Nephron progenitor cell (in vitro differentiated cells): ENCODE results near the gene SRGAP3.
A peak's percentile ranks its signal among the peaks of the same experiment; 100 is the strongest.

ENCODE experiments used
- DNase-seq: peaks from one replicate; pipeline ENCODE4 v3.0.0; 2021
- H3K27ac Mint-ChIP-seq: 2 replicates; pipeline ENCODE4 v1.8.0; 2021; ENCODE audit warnings: mild to moderate bottlenecking, moderate library complexity, mixed read lengths
- H3K27me3 Mint-ChIP-seq: 2 replicates; pipeline ENCODE4 v1.8.0; 2021; ENCODE audit warnings: mild to moderate bottlenecking, low read depth, mixed read lengths; ENCODE audit not compliant: poor library complexity
- H3K36me3 Mint-ChIP-seq: 2 replicates; pipeline ENCODE4 v1.8.0; 2021; ENCODE audit warnings: low read depth, mixed read lengths
- H3K4me1 Mint-ChIP-seq: 2 replicates; pipeline ENCODE4 v1.8.0; 2021; ENCODE audit warnings: mixed read lengths
- H3K4me3 Mint-ChIP-seq: 2 replicates; pipeline ENCODE4 v1.8.0; 2021; ENCODE audit warnings: mild to moderate bottlenecking, moderate library complexity, mixed read lengths
- H3K9me3 Mint-ChIP-seq: 2 replicates; pipeline ENCODE4 v1.8.0; 2021; ENCODE audit warnings: mild to moderate bottlenecking, moderate library complexity, mixed read lengths
- TF ChIP-seq, protein P1 (sequence below): fragments of 200-600 bp; sonication (generic); IDR thresholded peaks from 2 replicates; pipeline ENCODE4 v1.5.0; 2021; ENCODE audit warnings: antibody characterized with exemption

The SRGAP3 gene

DNA sequence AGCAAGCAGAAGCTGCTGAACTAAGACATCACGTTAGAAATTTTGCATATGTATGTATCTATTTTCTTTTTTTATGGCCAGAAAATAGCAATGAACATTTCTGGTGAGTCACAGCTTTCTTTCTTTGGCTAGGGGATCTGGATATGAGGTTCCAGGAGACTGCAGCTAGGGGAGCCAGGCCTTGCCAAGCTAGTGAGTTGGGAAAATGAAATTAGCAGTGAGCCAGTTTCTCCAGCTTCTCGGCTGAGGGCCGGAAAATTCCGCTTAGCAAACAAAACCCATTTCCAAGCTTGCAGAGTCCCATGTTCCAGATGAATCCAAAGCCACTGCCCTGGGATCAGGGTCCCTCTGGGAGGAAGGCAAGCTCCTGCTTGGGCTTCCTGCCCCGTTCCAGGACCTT is 137.6 kb downstream of the SRGAP3 start:
- DNase-seq: no peak
- no peak overlapping the region for H3K27ac Mint-ChIP-seq
- H3K4me3 Mint-ChIP-seq: no peak overlapping the region
- peaks cover 15% of the 10 kb centered on the region for H3K9me3 Mint-ChIP-seq
- H3K27me3 Mint-ChIP-seq: peaks cover 12% of the 10 kb centered on the region
- peaks cover 70% of the 10 kb centered on the region for H3K4me1 Mint-ChIP-seq
- H3K36me3 Mint-ChIP-seq: peaks cover 58% of the 10 kb centered on the region
- TF ChIP-seq, protein P1, sequence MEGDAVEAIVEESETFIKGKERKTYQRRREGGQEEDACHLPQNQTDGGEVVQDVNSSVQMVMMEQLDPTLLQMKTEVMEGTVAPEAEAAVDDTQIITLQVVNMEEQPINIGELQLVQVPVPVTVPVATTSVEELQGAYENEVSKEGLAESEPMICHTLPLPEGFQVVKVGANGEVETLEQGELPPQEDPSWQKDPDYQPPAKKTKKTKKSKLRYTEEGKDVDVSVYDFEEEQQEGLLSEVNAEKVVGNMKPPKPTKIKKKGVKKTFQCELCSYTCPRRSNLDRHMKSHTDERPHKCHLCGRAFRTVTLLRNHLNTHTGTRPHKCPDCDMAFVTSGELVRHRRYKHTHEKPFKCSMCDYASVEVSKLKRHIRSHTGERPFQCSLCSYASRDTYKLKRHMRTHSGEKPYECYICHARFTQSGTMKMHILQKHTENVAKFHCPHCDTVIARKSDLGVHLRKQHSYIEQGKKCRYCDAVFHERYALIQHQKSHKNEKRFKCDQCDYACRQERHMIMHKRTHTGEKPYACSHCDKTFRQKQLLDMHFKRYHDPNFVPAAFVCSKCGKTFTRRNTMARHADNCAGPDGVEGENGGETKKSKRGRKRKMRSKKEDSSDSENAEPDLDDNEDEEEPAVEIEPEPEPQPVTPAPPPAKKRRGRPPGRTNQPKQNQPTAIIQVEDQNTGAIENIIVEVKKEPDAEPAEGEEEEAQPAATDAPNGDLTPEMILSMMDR: no peak

DNA sequence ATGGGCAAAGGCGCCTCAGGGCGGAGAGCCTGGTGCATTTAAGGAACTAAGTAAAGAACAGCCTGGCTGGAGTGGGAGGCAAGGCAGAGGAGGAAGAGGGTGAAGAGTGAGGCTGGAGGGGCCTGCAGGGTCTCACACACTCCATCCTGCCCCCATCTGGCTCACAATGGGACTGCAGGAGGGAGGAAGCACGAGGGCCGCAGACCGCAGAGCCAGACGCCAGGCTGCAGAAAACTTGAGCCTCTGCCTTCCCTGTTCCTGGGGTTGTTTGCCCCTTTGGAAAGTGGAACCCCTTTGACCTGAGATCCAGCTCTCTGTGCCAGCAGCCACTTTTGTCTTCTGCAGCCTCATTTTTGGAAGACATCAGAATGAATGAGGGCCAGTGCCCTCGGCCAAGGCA is 138.0 kb downstream of the SRGAP3 start:
- no peak for DNase-seq
- peaks cover 7% of the 10 kb centered on the region for H3K27me3 Mint-ChIP-seq

GRCh38 chr3:9110802-9111201 is 138.6 kb downstream of the SRGAP3 start:
- no peak overlapping the region for H3K4me3 Mint-ChIP-seq
- H3K36me3 Mint-ChIP-seq: peaks cover 66% of the 10 kb centered on the region
- H3K4me1 Mint-ChIP-seq: peaks cover 59% of the 10 kb centered on the region
- peaks cover 15% of the 10 kb centered on the region for H3K9me3 Mint-ChIP-seq
- peaks cover 2% of the 10 kb centered on the region for H3K27me3 Mint-ChIP-seq
- no peak for DNase-seq
- TF ChIP-seq, protein P1: no peak
- H3K27ac Mint-ChIP-seq: no peak overlapping the region

More for the DNA sequence above, 138.0 kb downstream of the SRGAP3 start:
- TF ChIP-seq, protein P1: peak; percentile 11
- Mint-ChIP-seq H3K27ac (no peak overlapping the region), H3K4me3 (no peak overlapping the region), H3K4me1 (peaks cover 65% of the 10 kb centered on the region), H3K9me3 (peaks cover 15% of the 10 kb centered on the region), H3K36me3 (peaks cover 63% of the 10 kb centered on the region)

DNA sequence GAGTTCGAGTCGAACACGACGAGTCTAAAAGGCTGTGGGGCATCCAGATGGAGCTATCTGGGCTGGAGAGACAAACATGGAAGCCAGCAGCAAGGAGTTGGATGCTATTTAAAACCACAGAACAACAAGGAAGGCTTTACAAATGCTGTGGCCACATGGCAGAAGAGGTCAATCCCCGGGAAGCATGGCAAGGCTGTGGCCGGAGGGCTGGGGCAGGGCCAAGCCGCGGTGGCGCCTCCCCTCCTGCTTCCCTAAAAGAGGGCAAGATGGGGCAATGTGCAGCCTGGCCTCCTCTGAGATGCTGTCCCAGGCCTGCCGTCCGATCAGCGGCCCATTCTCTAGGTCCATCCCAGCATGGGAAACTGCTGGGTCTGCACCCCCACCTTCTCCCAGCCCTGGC is 139.1 kb downstream of the SRGAP3 start:
- Mint-ChIP-seq H3K4me3 (no peak overlapping the region), H3K4me1 (peaks cover 58% of the 10 kb centered on the region), H3K36me3 (peaks cover 69% of the 10 kb centered on the region), H3K27ac (peak overlapping the region; percentile 29), H3K9me3 (peaks cover 15% of the 10 kb centered on the region), H3K27me3 (peaks cover under 1% of the 10 kb centered on the region)
- no peak for DNase-seq
- TF ChIP-seq, protein P1: no peak

DNA sequence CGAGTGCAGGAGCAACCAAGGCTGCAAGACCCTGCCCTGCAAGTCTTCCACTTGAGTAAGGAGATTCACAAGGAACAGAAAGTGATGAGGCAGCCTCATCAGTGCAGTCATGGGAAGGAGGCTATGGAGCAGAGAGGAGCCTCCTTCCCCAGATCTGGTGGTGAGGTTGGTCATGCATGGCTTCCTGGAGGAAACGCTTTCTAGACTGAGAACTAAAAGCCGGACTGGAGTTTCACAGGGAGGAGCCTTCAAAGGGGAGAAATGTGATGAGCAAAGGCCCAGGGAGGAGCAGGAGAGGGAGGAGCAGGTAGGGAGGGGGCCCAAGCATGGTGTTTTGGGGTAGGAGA is 139.9 kb downstream of the SRGAP3 start:
- Mint-ChIP-seq H3K36me3 (peaks cover 73% of the 10 kb centered on the region), H3K27me3 (no peaks in the 10 kb centered on the region), H3K9me3 (peaks cover 15% of the 10 kb centered on the region), H3K4me3 (peak overlapping the region; percentile 1), H3K27ac (peak overlapping the region; percentile 29), H3K4me1 (peaks cover 58% of the 10 kb centered on the region)
- TF ChIP-seq, protein P1: no peak
- no peak for DNase-seq

- Mint-ChIP-seq H3K4me1 (peaks cover 53% of the 10 kb centered on the region), H3K27me3 (no peaks in the 10 kb centered on the region), H3K36me3 (peaks cover 73% of the 10 kb centered on the region), H3K27ac (peak overlapping the region; percentile 34), H3K4me3 (peak overlapping the region; percentile 46), H3K9me3 (peaks cover 15% of the 10 kb centered on the region)
- DNase-seq: no peak
- TF ChIP-seq, protein P1: no peak
These were observed 140.4 kb downstream of the SRGAP3 start for GRCh38 chr3:9108876-9109567.
